ENCODE data around the gene LZTFL1. TPM values are rescaled to one million over a fixed set of nuclear protein-coding genes. Genes with fewer than 3 reads are reported as not detected.

LZTFL1 gene
- total RNA-seq, 4 donors from 2014 or later, result 13.8 to 44.5 (median 21.0) TPM

GRCh38 chr3:45872569-45872968 lies 30.6 kb upstream of the LZTFL1 start:
- H3K9me3 ChIP-seq, result peaks cover 0 to 3% of the 10 kb centered on the region in 2 donors
- intact Hi-C loops (cut with DNase I; ENCODE audit: low total_unique reads), result no loop called here
- no peaks in the 10 kb centered on the region for H3K36me3 ChIP-seq
- no peaks in the 10 kb centered on the region for H3K27me3 ChIP-seq
- no peaks in the 10 kb centered on the region for H3K4me1 ChIP-seq
- DNase-seq, result no peak
- no peak overlapping the region for H3K27ac ChIP-seq
- TF ChIP-seq POLR2A (IDR thresholded peaks at IDR 0.05), result no peak
- TF ChIP-seq CTCF (IDR thresholded peaks at IDR 0.05), result no peak
- H3K4me3 ChIP-seq, result no peak overlapping the region

GRCh38 chr3:45871780-45872179 lies 29.9 kb upstream of the LZTFL1 start:
- TF ChIP-seq CTCF (IDR thresholded peaks at IDR 0.05), result no peak
- TF ChIP-seq POLR2A (IDR thresholded peaks at IDR 0.05), result no peak
- DNase-seq, result no peak
- Histone ChIP-seq H3K27me3 (no peaks in the 10 kb centered on the region), H3K9me3 (peaks cover 0 to 3% of the 10 kb centered on the region in 2 donors), H3K4me3 (no peak overlapping the region), H3K36me3 (no peaks in the 10 kb centered on the region), H3K27ac (no peak overlapping the region), H3K4me1 (no peaks in the 10 kb centered on the region)
- intact Hi-C loops (cut with DNase I; ENCODE audit: low total_unique reads), result no loop called here

- intact Hi-C loops (cut with DNase I; ENCODE audit: low total_unique reads), result no loop called here
- TF ChIP-seq POLR2A (IDR thresholded peaks at IDR 0.05) (no peak), CTCF (IDR thresholded peaks at IDR 0.05) (no peak)
- no peaks in the 10 kb centered on the region for H3K4me1 ChIP-seq
- no peaks in the 10 kb centered on the region for H3K27me3 ChIP-seq
- DNase-seq, result no peak
- no peak overlapping the region for H3K27ac ChIP-seq
- no peaks in the 10 kb centered on the region for H3K36me3 ChIP-seq
- peaks cover 0 to 3% of the 10 kb centered on the region in 2 donors for H3K9me3 ChIP-seq
- no peak overlapping the region for H3K4me3 ChIP-seq
Observed at GRCh38 chr3:45870099-45870498, 28.2 kb upstream of the LZTFL1 start.

- H3K4me3 ChIP-seq, result no peak overlapping the region
- intact Hi-C loops (cut with DNase I; ENCODE audit: low total_unique reads), result no loop called here
- no peaks in the 10 kb centered on the region for H3K36me3 ChIP-seq
- peaks cover 0 to 3% of the 10 kb centered on the region in 2 donors for H3K9me3 ChIP-seq
- no peaks in the 10 kb centered on the region for H3K27me3 ChIP-seq
- TF ChIP-seq POLR2A (IDR thresholded peaks at IDR 0.05) (no peak), CTCF (IDR thresholded peaks at IDR 0.05) (no peak)
- H3K27ac ChIP-seq, result no peak overlapping the region
- DNase-seq, result no peak
- no peaks in the 10 kb centered on the region for H3K4me1 ChIP-seq
Observed at GRCh38 chr3:45869638-45870037, 27.7 kb upstream of the LZTFL1 start.

GRCh38 chr3:45868650-45869049 lies 26.7 kb upstream of the LZTFL1 start:
- H3K9me3 ChIP-seq, result peaks cover 0 to 2% of the 10 kb centered on the region in 2 donors
- H3K27me3 ChIP-seq, result no peaks in the 10 kb centered on the region
- DNase-seq, result no peak
- no peaks in the 10 kb centered on the region for H3K36me3 ChIP-seq
- H3K4me1 ChIP-seq, result no peaks in the 10 kb centered on the region
- H3K4me3 ChIP-seq, result no peak overlapping the region
- intact Hi-C loops (cut with DNase I; ENCODE audit: low total_unique reads), result no loop called here
- TF ChIP-seq POLR2A (IDR thresholded peaks at IDR 0.05) (no peak), CTCF (IDR thresholded peaks at IDR 0.05) (no peak)
- no peak overlapping the region for H3K27ac ChIP-seq
